ENCODE measurements around the gene TMA7.

DNA sequence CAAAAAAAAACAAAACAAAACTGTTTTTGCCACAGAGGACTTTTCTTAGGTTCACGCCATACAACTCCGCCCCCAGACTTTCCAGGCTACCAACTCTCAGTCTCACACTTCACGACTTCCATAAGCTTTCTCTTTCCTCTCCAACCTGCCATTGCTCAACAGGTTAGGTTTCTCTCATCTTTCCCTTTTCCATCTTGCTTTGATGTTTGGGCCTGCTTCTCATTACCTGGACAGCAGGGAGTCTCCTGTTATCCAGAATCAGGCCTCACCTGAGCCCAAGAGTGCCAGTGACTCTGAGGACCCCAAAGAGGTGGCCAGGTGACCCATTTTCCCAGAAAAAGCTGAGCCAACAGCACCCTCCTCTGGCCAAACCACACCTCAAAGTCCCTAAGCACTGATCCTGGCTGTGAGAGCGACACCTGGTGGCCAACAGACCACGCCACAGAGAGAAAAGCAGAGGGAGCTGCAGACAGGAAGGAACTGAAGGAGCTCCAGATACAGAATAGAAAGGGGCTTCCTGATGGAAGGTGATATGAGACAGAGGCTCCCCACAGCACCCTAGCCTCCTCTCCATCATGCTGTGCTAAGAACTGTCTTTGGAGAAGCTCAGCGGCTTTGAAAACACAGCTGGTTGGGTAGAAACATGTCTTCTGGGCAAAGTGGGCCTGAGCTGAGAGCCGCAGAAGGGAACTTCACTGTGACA lies 4.1 kb upstream of the TMA7 start:
- TF ChIP-seq ZZZ3 (IDR thresholded peaks at IDR 0.05; ENCODE audit: control insufficient read depth, insufficient read length, low read depth), result no peak
- no peak for TF ChIP-seq CHD1 (IDR thresholded peaks at IDR 0.05; ENCODE audit: low read depth, low read length)

All from GM12878 (cell line).